SK-N-SH (cell line): ENCODE measurements around the gene ZIM2. TPM values are rescaled to one million over a fixed set of nuclear protein-coding genes. Genes with fewer than 3 reads are reported as not detected.

ENCODE experiments used
- CTCF ChIP-seq: fragments of 200-600 bp; sonication (generic); IDR thresholded peaks from 2 replicates; pipeline ENCODE4 v1.6.1; 2017; ENCODE audit warnings: antibody characterized with exemption, mild to moderate bottlenecking, moderate library complexity
- ELF1 ChIP-seq: IDR thresholded peaks from 2 replicates; pipeline ENCODE4 v1.4.0; 2012
- EP300 ChIP-seq, 2 experiments: IDR thresholded peaks; 2 replicates each; pipeline versions ENCODE4 v1.4.0 to v1.6.1; 2012; ENCODE audit warnings: borderline replicate concordance in 1 of 2, low read depth in 1 of 2, low read length in 1 of 2
- EZH2phosphoT487 ChIP-seq: fragments of 200-600 bp; sonication (generic); IDR thresholded peaks from 2 replicates; pipeline ENCODE4 v1.6.1; 2017; ENCODE audit warnings: low read depth, mixed run types, mild to moderate bottlenecking, antibody characterized with exemption, moderate library complexity, borderline replicate concordance
- FOSL2 ChIP-seq: IDR thresholded peaks from 2 replicates; pipeline ENCODE4 v1.4.0; 2012; ENCODE audit warnings: low read depth, mild to moderate bottlenecking, moderate library complexity, borderline replicate concordance
- FOXJ3 ChIP-seq: sonication (generic); formaldehyde crosslinking; IDR thresholded peaks from 2 replicates; pipeline ENCODE4 v1.5.1; 2020; ENCODE audit warnings: mild to moderate bottlenecking, missing genetic modification reagents
- GABPA ChIP-seq: IDR thresholded peaks from 2 replicates; pipeline ENCODE4 v1.4.0; 2012; ENCODE audit warnings: low read depth, mild to moderate bottlenecking
- JUND ChIP-seq: IDR thresholded peaks from 2 replicates; pipeline ENCODE4 v1.4.0; 2012
- MEF2A ChIP-seq: IDR thresholded peaks from 2 replicates; pipeline ENCODE4 v1.4.0; 2012; ENCODE audit warnings: low read depth, borderline replicate concordance
- NRF1 ChIP-seq: IDR thresholded peaks from 2 replicates; pipeline ENCODE4 v1.6.1; 2012; ENCODE audit warnings: low read depth, mild to moderate bottlenecking, low read length
- PBX3 ChIP-seq: IDR thresholded peaks from 2 replicates; pipeline ENCODE4; 2012
- POLR2AphosphoS5 ChIP-seq: IDR thresholded peaks from 2 replicates; pipeline ENCODE4 v1.6.1; 2012; ENCODE audit warnings: low read depth, low read length
- RAD21 ChIP-seq: IDR thresholded peaks from 2 replicates; pipeline ENCODE4 v1.6.1; 2012; ENCODE audit warnings: mild to moderate bottlenecking, low read length
- RCOR1 ChIP-seq: fragments of 150-350 bp; IDR thresholded peaks from 2 replicates; pipeline ENCODE4 v1.6.1; 2017; ENCODE audit warnings: antibody characterized with exemption, low read length
- REST ChIP-seq: IDR thresholded peaks from 2 replicates; pipeline ENCODE4 v1.6.1; 2012; ENCODE audit warnings: mild to moderate bottlenecking, low read depth, low read length, moderate library complexity
- RXRA ChIP-seq: IDR thresholded peaks from 2 replicates; pipeline ENCODE4 v1.4.0; 2012; ENCODE audit warnings: low read depth, mild to moderate bottlenecking, borderline replicate concordance
- SIN3A ChIP-seq: IDR thresholded peaks from 2 replicates; pipeline ENCODE4 v1.6.1; 2012; ENCODE audit warnings: low read depth, mild to moderate bottlenecking, low read length, moderate library complexity, borderline replicate concordance
- SMC3 ChIP-seq: IDR thresholded peaks from 2 replicates; pipeline ENCODE4 v1.6.1; 2012; ENCODE audit warnings: low read depth, low read length, improper control_type of control experiment
- TEAD4 ChIP-seq: IDR thresholded peaks from 2 replicates; pipeline ENCODE4 v1.4.0; 2012; ENCODE audit warnings: mild to moderate bottlenecking, borderline replicate concordance; ENCODE audit not compliant: insufficient read depth
- USF1 ChIP-seq: IDR thresholded peaks from 2 replicates; pipeline ENCODE4 v1.4.0; 2012; ENCODE audit warnings: low read depth, borderline replicate concordance
- YY1 ChIP-seq: IDR thresholded peaks from 2 replicates; pipeline ENCODE4 v1.4.0; 2012; ENCODE audit warnings: low read depth, mild to moderate bottlenecking
- polyA plus RNA-seq, 3 experiments: library from polyadenylated mRNA; depleted of rRNA; stranded (reverse); fragments of >200 nt; gene quantifications; 2 replicates each; pipeline ENCODE4 v1.2.3, GENCODE V29; 2012
- TF ChIP-seq, protein P1 (sequence below): fragments of 150-350 bp; IDR thresholded peaks from 2 replicates; pipeline ENCODE4 v1.6.1; 2016; ENCODE audit warnings: mild to moderate bottlenecking, low read depth, low read length

Gene ZIM2
- polyA plus RNA-seq, 1 of the 3 experiments (the other 2 are of a cell fraction) = not detected

- TF ChIP-seq CTCF = peak; percentile 39
- TF ChIP-seq REST = no peak
- no peak for TF ChIP-seq GABPA
- no peak for TF ChIP-seq YY1
- no peak for TF ChIP-seq MEF2A
- no peak for TF ChIP-seq ELF1
- no peak for TF ChIP-seq EZH2phosphoT487
- TF ChIP-seq, protein P1, sequence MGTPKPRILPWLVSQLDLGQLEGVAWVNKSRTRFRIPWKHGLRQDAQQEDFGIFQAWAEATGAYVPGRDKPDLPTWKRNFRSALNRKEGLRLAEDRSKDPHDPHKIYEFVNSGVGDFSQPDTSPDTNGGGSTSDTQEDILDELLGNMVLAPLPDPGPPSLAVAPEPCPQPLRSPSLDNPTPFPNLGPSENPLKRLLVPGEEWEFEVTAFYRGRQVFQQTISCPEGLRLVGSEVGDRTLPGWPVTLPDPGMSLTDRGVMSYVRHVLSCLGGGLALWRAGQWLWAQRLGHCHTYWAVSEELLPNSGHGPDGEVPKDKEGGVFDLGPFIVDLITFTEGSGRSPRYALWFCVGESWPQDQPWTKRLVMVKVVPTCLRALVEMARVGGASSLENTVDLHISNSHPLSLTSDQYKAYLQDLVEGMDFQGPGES = no peak
- no peak for TF ChIP-seq FOXJ3
- TF ChIP-seq FOSL2 = no peak
- peak; percentile 57 for TF ChIP-seq RAD21
- no peak for TF ChIP-seq TEAD4
- no peak for TF ChIP-seq SIN3A
- TF ChIP-seq SMC3 = peak; percentile 56
- no peak for TF ChIP-seq RCOR1
- TF ChIP-seq NRF1 = peak; percentile 43; the same call in 1 of the 2 replicates
- no peak for TF ChIP-seq POLR2AphosphoS5
- no peak for TF ChIP-seq RXRA
- no peak for TF ChIP-seq EP300 (IDR thresholded peaks at IDR 0.05; ENCODE audit: borderline replicate concordance in 1 of 2, low read depth in 1 of 2, low read length in 1 of 2)
- TF ChIP-seq JUND = no peak
- peak; percentile 43 for TF ChIP-seq PBX3
- TF ChIP-seq USF1 = no peak
Measured at GRCh38 chr19:56837492-56838023, 3.0 kb downstream of the ZIM2 start (continued).
